IPS DF 4.7 (cell line): ENCODE data around the gene MORN1.
"Not testable (repeated sequence)": the region's sequence is repeated elsewhere in the genome, so short reads cannot be mapped to it uniquely, and the experiment has no call there.

Experiments used
- DNase-seq: peaks from one replicate; pipeline ENCODE4 v3.0.0-alpha.2; 2013; ENCODE audit warnings: low spot score; ENCODE audit errors: extremely low read depth

Gene MORN1

GRCh38 chr1:2339206-2340085 is 51.9 kb downstream of the MORN1 start:
- DNase-seq, result no peak

GRCh38 chr1:2337501-2337900 is 53.9 kb downstream of the MORN1 start:
- no peak for DNase-seq

- DNase-seq, result no peak
These were observed 54.3 kb downstream of the MORN1 start for GRCh38 chr1:2337081-2337480.

GRCh38 chr1:2336499-2336898 is 54.9 kb downstream of the MORN1 start:
- no peak for DNase-seq

GRCh38 chr1:2335721-2336455 is 55.5 kb downstream of the MORN1 start:
- DNase-seq, result no peak

GRCh38 chr1:2334883-2335534 is 56.3 kb downstream of the MORN1 start:
- no peak for DNase-seq

GRCh38 chr1:2334366-2334765 is 57.0 kb downstream of the MORN1 start:
- no peak for DNase-seq

- DNase-seq, result not testable (repeated sequence)
These were observed 59.8 kb downstream of the MORN1 start for GRCh38 chr1:2331580-2331979.

GRCh38 chr1:2331200-2331544 is 60.2 kb downstream of the MORN1 start:
- no peak for DNase-seq

GRCh38 chr1:2330519-2331199 is 60.7 kb downstream of the MORN1 start:
- no peak for DNase-seq

- no peak for DNase-seq
These were observed 61.3 kb downstream of the MORN1 start for GRCh38 chr1:2330035-2330434.

GRCh38 chr1:2328676-2329455 is 62.5 kb downstream of the MORN1 start:
- DNase-seq, result no peak

GRCh38 chr1:2327841-2328240 is 63.5 kb downstream of the MORN1 start:
- no peak for DNase-seq

GRCh38 chr1:2327162-2327561 is 64.2 kb downstream of the MORN1 start:
- not testable (repeated sequence) for DNase-seq

- DNase-seq, result no peak
These were observed 64.8 kb downstream of the MORN1 start for GRCh38 chr1:2326524-2326923.

GRCh38 chr1:2324553-2325366 is 66.6 kb downstream of the MORN1 start:
- no peak for DNase-seq

- no peak for DNase-seq
These were observed 67.8 kb downstream of the MORN1 start for GRCh38 chr1:2323451-2323974.

GRCh38 chr1:2322581-2323211 is 68.7 kb downstream of the MORN1 start:
- no peak for DNase-seq

- no peak for DNase-seq
These were observed 69.2 kb downstream of the MORN1 start for GRCh38 chr1:2322065-2322571.
